ENCODE data around the gene ZBTB25. TPM values are rescaled to one million over a fixed set of nuclear protein-coding genes. Genes with fewer than 3 reads are reported as not detected.

Gene ZBTB25
- total and polyA plus RNA-seq, 2 donors from 2014 or later: 4.3 to 17.8 TPM

DNA sequence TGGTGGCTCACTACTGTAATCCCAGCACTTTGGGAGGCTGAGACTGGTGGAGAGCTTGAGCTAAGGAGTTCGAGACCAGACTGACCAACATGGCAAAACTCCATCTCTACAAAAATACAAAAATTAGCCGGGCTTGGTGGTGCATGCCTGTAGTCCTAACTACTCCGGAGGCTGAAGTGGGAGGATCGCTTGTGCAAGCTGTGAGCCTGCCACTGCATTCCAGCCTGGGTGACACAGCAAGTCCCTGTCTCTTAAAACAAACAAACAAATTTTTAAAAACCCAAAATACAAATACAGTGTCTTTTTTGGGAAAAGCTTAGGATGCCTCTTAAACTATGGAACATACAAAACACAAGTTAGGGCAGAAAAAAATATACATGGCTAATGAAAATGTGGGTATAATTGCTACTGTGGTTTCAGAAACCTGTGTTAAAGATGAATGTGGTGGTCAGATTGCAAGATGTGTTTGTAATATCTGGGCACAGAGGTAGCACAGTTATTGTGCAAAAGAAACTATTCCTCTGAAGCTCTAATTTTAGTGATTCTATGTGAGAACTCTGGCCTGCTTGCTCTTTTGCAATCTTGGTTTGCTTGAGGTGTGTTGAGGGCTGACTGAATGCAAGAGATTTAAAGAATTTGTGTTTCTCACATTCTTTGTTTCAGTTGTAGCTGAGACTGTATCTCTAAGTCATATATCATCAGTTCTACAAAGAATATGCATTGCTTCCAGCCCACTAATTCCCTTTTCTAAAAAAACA, 33.0 kb upstream of the ZBTB25 start:
- H3K9me3 ChIP-seq (ENCODE audit: control insufficient read depth in 2 of 3, insufficient read depth in 1 of 3, low read length in 3 of 3): peaks cover 0 to 5% (median 0%) of the 10 kb centered on the region in 3 donors
- intact Hi-C loops (cut with DNase I): no loop called here
- no peak overlapping the region for H3K27ac ChIP-seq (ENCODE audit: low read depth in 2 of 2, low read length in 2 of 2)

GRCh38 chr14:64531567-64531966, 27.9 kb upstream of the ZBTB25 start:
- intact Hi-C loops (cut with DNase I): no loop called here
- no peak for DNase-seq
- Histone ChIP-seq H3K9me3 (ENCODE audit: control insufficient read depth in 2 of 3, insufficient read depth in 1 of 3, low read length in 3 of 3) (no peaks in the 10 kb centered on the region), H3K4me3 (ENCODE audit: low read length in 3 of 3) (no peak overlapping the region), H3K27ac (ENCODE audit: low read depth in 2 of 2, low read length in 2 of 2) (no peak overlapping the region), H3K27me3 (ENCODE audit: control insufficient read depth, insufficient read depth, low read length) (no peaks in the 10 kb centered on the region), H3K4me1 (ENCODE audit: control insufficient read depth in 2 of 3, insufficient read depth in 2 of 3, low read depth in 1 of 3, low read length in 3 of 3) (no peaks in the 10 kb centered on the region), H3K36me3 (ENCODE audit: control insufficient read depth in 2 of 3, insufficient read depth in 3 of 3, low read length in 3 of 3) (no peaks in the 10 kb centered on the region), H3K9ac (ENCODE audit: low read length in 3 of 3) (no peak overlapping the region)
- no peak for FAIRE-seq
- TF ChIP-seq CTCF (IDR thresholded peaks at IDR 0.05; ENCODE audit: borderline replicate concordance, extremely low read depth, insufficient read depth): no peak

More for the DNA sequence above, 33.0 kb upstream of the ZBTB25 start:
- Histone ChIP-seq H3K36me3 (ENCODE audit: control insufficient read depth in 2 of 3, insufficient read depth in 3 of 3, low read length in 3 of 3) (no peaks in the 10 kb centered on the region), H3K27me3 (ENCODE audit: control insufficient read depth, insufficient read depth, low read length) (peaks cover 10% of the 10 kb centered on the region), H3K4me1 (ENCODE audit: control insufficient read depth in 2 of 3, insufficient read depth in 2 of 3, low read depth in 1 of 3, low read length in 3 of 3) (peaks cover 0 to 2% (median 2%) of the 10 kb centered on the region in 3 donors), H3K9ac (ENCODE audit: low read length in 3 of 3) (no peak overlapping the region), H3K4me3 (ENCODE audit: low read length in 3 of 3) (no peak overlapping the region)
- DNase-seq (no peak), FAIRE-seq (no peak)
- no peak for TF ChIP-seq CTCF (IDR thresholded peaks at IDR 0.05; ENCODE audit: borderline replicate concordance, extremely low read depth, insufficient read depth)

GRCh38 chr14:64525354-64525753, 21.7 kb upstream of the ZBTB25 start:
- no peak overlapping the region for H3K9ac ChIP-seq (ENCODE audit: low read length in 3 of 3)
- DNase-seq: no peak
- FAIRE-seq: no peak
- TF ChIP-seq CTCF (IDR thresholded peaks at IDR 0.05; ENCODE audit: borderline replicate concordance, extremely low read depth, insufficient read depth): no peak
- no peaks in the 10 kb centered on the region for H3K9me3 ChIP-seq (ENCODE audit: control insufficient read depth in 2 of 3, insufficient read depth in 1 of 3, low read length in 3 of 3)
- H3K36me3 ChIP-seq (ENCODE audit: control insufficient read depth in 2 of 3, insufficient read depth in 3 of 3, low read length in 3 of 3): peaks cover 0 to 15% (median 0%) of the 10 kb centered on the region in 3 donors
- intact Hi-C loops (cut with DNase I): no loop called here
- no peaks in the 10 kb centered on the region for H3K4me1 ChIP-seq (ENCODE audit: control insufficient read depth in 2 of 3, insufficient read depth in 2 of 3, low read depth in 1 of 3, low read length in 3 of 3)
- H3K27me3 ChIP-seq (ENCODE audit: control insufficient read depth, insufficient read depth, low read length): no peaks in the 10 kb centered on the region
- H3K4me3 ChIP-seq (ENCODE audit: low read length in 3 of 3): no peak overlapping the region
- no peak overlapping the region for H3K27ac ChIP-seq (ENCODE audit: low read depth in 2 of 2, low read length in 2 of 2)

Measured in kidney (tissue), 14 donors.